Ectodermal cell (in vitro differentiated cells): ENCODE measurements around the gene GPD1.
"Not testable (repeated sequence)": the region's sequence is repeated elsewhere in the genome, so short reads cannot be mapped to it uniquely, and the experiment has no call there.

ENCODE experiments used
- H3K27ac ChIP-seq: 2 replicates; pipeline ENCODE4 v1.7.0; 2013; ENCODE audit warnings: mild to moderate bottlenecking, low read depth, low read length; ENCODE audit not compliant: insufficient read depth, poor library complexity, severe bottlenecking
- H3K27me3 ChIP-seq: 2 replicates; pipeline ENCODE4 v1.7.0; 2013; ENCODE audit warnings: mild to moderate bottlenecking, low read length; ENCODE audit not compliant: insufficient read depth, control insufficient read depth, poor library complexity, severe bottlenecking
- H3K36me3 ChIP-seq: one replicate; pipeline ENCODE4 v1.7.0; 2013; ENCODE audit warnings: low read length; ENCODE audit not compliant: control insufficient read depth, insufficient read depth
- H3K4me1 ChIP-seq: one replicate; pipeline ENCODE4 v1.7.0; 2013; ENCODE audit warnings: low read length; ENCODE audit not compliant: control insufficient read depth, insufficient read depth
- H3K4me3 ChIP-seq: 2 replicates; pipeline ENCODE4 v1.7.0; 2013; ENCODE audit warnings: low read depth, low read length, control low read depth; ENCODE audit not compliant: insufficient read depth
- H3K9me3 ChIP-seq: 2 replicates; pipeline ENCODE4 v1.7.0; 2013; ENCODE audit warnings: mild to moderate bottlenecking, low read length, moderate library complexity; ENCODE audit not compliant: control insufficient read depth
- WGBS, 2 experiments: methylation state at CpG; one replicate each; pipeline ENCODE4 v1.1.7; 2013; ENCODE audit warnings: missing lambda C conversion rate in 2 of 2; 5-methylcytosine and 5-hydroxymethylcytosine counted together

The GPD1 gene

GRCh38 chr12:50120521-50120920 lies 16.7 kb downstream of the GPD1 start:
- no peaks in the 10 kb centered on the region for H3K9me3 ChIP-seq
- WGBS, 2 experiments: 91 to 98% methylated on average over 3 of the region's 3 CpGs
- H3K36me3 ChIP-seq: no peaks in the 10 kb centered on the region
- no peaks in the 10 kb centered on the region for H3K4me1 ChIP-seq
- no peak overlapping the region for H3K27ac ChIP-seq
- no peaks in the 10 kb centered on the region for H3K27me3 ChIP-seq
- no peak overlapping the region for H3K4me3 ChIP-seq

GRCh38 chr12:50120953-50121352 lies 17.1 kb downstream of the GPD1 start:
- 92 to 94% methylated on average over 3 of the region's 3 CpGs for WGBS, 2 experiments
- Histone ChIP-seq H3K9me3 (no peaks in the 10 kb centered on the region), H3K4me1 (no peaks in the 10 kb centered on the region), H3K27me3 (no peaks in the 10 kb centered on the region), H3K36me3 (no peaks in the 10 kb centered on the region), H3K27ac (no peak overlapping the region), H3K4me3 (no peak overlapping the region)

GRCh38 chr12:50121641-50122040 lies 17.8 kb downstream of the GPD1 start:
- WGBS, 2 experiments: 77 to 81% methylated on average over 5 of the region's 5 CpGs
- Histone ChIP-seq H3K9me3 (no peaks in the 10 kb centered on the region), H3K36me3 (no peaks in the 10 kb centered on the region), H3K4me1 (no peaks in the 10 kb centered on the region), H3K4me3 (no peak overlapping the region), H3K27ac (no peak overlapping the region), H3K27me3 (no peaks in the 10 kb centered on the region)

GRCh38 chr12:50123203-50123602 lies 19.4 kb downstream of the GPD1 start:
- no peak overlapping the region for H3K27ac ChIP-seq
- no peaks in the 10 kb centered on the region for H3K9me3 ChIP-seq
- no peak overlapping the region for H3K4me3 ChIP-seq
- H3K36me3 ChIP-seq: no peaks in the 10 kb centered on the region
- WGBS, 2 experiments: 90 to 91% methylated on average over 2 of the region's 2 CpGs
- H3K27me3 ChIP-seq: no peaks in the 10 kb centered on the region
- no peaks in the 10 kb centered on the region for H3K4me1 ChIP-seq

- WGBS, 2 experiments: 92% methylated on average over 2 of the region's 2 CpGs
Measured at GRCh38 chr12:50127546-50127945, 23.7 kb downstream of the GPD1 start.

GRCh38 chr12:50129290-50129689 lies 25.5 kb downstream of the GPD1 start:
- H3K4me3 ChIP-seq: no peak overlapping the region
- H3K4me1 ChIP-seq: no peaks in the 10 kb centered on the region
- H3K27me3 ChIP-seq: no peaks in the 10 kb centered on the region
- H3K9me3 ChIP-seq: no peaks in the 10 kb centered on the region
- no peak overlapping the region for H3K27ac ChIP-seq
- 97% methylated on average over 4 of the region's 4 CpGs for WGBS, 2 experiments
- H3K36me3 ChIP-seq: peaks cover 25% of the 10 kb centered on the region

More at GRCh38 chr12:50127546-50127945, 23.7 kb downstream of the GPD1 start:
- H3K9me3 ChIP-seq: no peaks in the 10 kb centered on the region
- no peaks in the 10 kb centered on the region for H3K27me3 ChIP-seq
- peaks cover 15% of the 10 kb centered on the region for H3K36me3 ChIP-seq
- no peak overlapping the region for H3K27ac ChIP-seq
- no peak overlapping the region for H3K4me3 ChIP-seq
- H3K4me1 ChIP-seq: no peaks in the 10 kb centered on the region

GRCh38 chr12:50132505-50133135 lies 28.8 kb downstream of the GPD1 start:
- H3K4me1 ChIP-seq: no peaks in the 10 kb centered on the region
- no peaks in the 10 kb centered on the region for H3K27me3 ChIP-seq
- H3K9me3 ChIP-seq: no peaks in the 10 kb centered on the region
- H3K4me3 ChIP-seq: no peak overlapping the region
- peaks cover 45% of the 10 kb centered on the region for H3K36me3 ChIP-seq
- no peak overlapping the region for H3K27ac ChIP-seq
- 91 to 94% methylated on average over 2 of the region's 2 CpGs for WGBS, 2 experiments

- Histone ChIP-seq H3K9me3 (no peaks in the 10 kb centered on the region), H3K27ac (no peak overlapping the region), H3K27me3 (no peaks in the 10 kb centered on the region), H3K36me3 (peaks cover 23% of the 10 kb centered on the region), H3K4me1 (no peaks in the 10 kb centered on the region), H3K4me3 (no peak overlapping the region)
- WGBS, 2 experiments: 89 to 96% methylated on average over 8 of the region's 8 CpGs
Measured at GRCh38 chr12:50142993-50143392, 39.2 kb downstream of the GPD1 start.

GRCh38 chr12:50145439-50145838 lies 41.6 kb downstream of the GPD1 start:
- H3K4me3 ChIP-seq: no peak overlapping the region
- H3K9me3 ChIP-seq: no peaks in the 10 kb centered on the region
- H3K27me3 ChIP-seq: no peaks in the 10 kb centered on the region
- H3K27ac ChIP-seq: no peak overlapping the region
- peaks cover 16% of the 10 kb centered on the region for H3K36me3 ChIP-seq
- no peaks in the 10 kb centered on the region for H3K4me1 ChIP-seq
- 86 to 100% methylated on average over 1 of the region's 2 CpGs for WGBS, 2 experiments

GRCh38 chr12:50147281-50147680 lies 43.5 kb downstream of the GPD1 start:
- H3K4me1 ChIP-seq: no peaks in the 10 kb centered on the region
- H3K4me3 ChIP-seq: no peak overlapping the region
- WGBS, 2 experiments: 95 to 96% methylated on average over 4 of the region's 4 CpGs
- H3K9me3 ChIP-seq: no peaks in the 10 kb centered on the region
- H3K36me3 ChIP-seq: peaks cover 6% of the 10 kb centered on the region
- no peaks in the 10 kb centered on the region for H3K27me3 ChIP-seq
- H3K27ac ChIP-seq: no peak overlapping the region

- H3K27me3 ChIP-seq, H3K4me3 ChIP-seq, H3K4me1 ChIP-seq, H3K9me3 ChIP-seq, H3K36me3 ChIP-seq, H3K27ac ChIP-seq: not testable (repeated sequence)
- WGBS, 2 experiments: 90 to 91% methylated on average over 6 of the region's 6 CpGs
Measured at GRCh38 chr12:50148011-50148410, 44.2 kb downstream of the GPD1 start.
